HepG2 (cell line): ENCODE results near the gene PDILT. TPM values are rescaled to one million over a fixed set of nuclear protein-coding genes. Genes with fewer than 3 reads are reported as not detected.
"Not testable (repeated sequence)": the region's sequence is repeated elsewhere in the genome, so short reads cannot be mapped to it uniquely, and the experiment has no call there.

ENCODE experiments used
- ATAC-seq: fragments of 200-7000 bp; cut with Tn5 transposase; 3 replicates; pipeline ENCODE4 v1.9.1; 2020; ENCODE audit warnings: mild to moderate bottlenecking, moderate library complexity
- BruUV-seq: library from RNA; stranded (reverse); fragments of 400-500 nt; replicated peaks from 2 replicates; lab custom pipeline; 2021; lab: Mats Ljungman, UMichigan
- CTCF ChIA-PET: fragments of 300-600 bp; formaldehyde crosslinking; extraction: SDS; loops from one replicate; lab custom pipeline; 2021; ENCODE audit warnings: low total read pairs, inconsistent platforms, low intra/inter-chr PET ratio; lab: Yijun Ruan, JAX
- POLR2A ChIA-PET: fragments of 350-600 bp; sonication (Branson Sonifier 250); formaldehyde crosslinking; loops from one replicate; lab custom pipeline; 2020; ENCODE audit warnings: antibody characterized with exemption, inconsistent platforms; lab: Yijun Ruan, JAX
- DNase-seq: peaks from one replicate; pipeline ENCODE4 v3.0.0-alpha.2; 2015; ENCODE audit warnings: low spot score
- FAIRE-seq: peaks from 3 replicates; lab custom pipeline; 2011; peaks lifted over from hg19 to GRCh38; lab: Jason Lieb, UNC
- H2AFZ ChIP-seq: one replicate; pipeline ENCODE4 v1.6.1; 2011; ENCODE audit warnings: low read length, inconsistent platforms
- H3K27ac ChIP-seq: fragments of 300-600 bp; 3 replicates; pipeline ENCODE4 v1.8.0; 2011; ENCODE audit warnings: mixed run types, mild to moderate bottlenecking, mixed read lengths, low read length, inconsistent platforms; ENCODE audit not compliant: insufficient read depth; ENCODE audit errors: extremely low read length
- H3K27me3 ChIP-seq, 2 experiments: fragments of 200-600 bp in 1 of 2; 2 replicates in 1 of 2; 3 replicates in 1 of 2; pipeline versions ENCODE4 v1.6.0 to v1.8.0; 2011; ENCODE audit warnings: low read length in 2 of 2, mild to moderate bottlenecking in 2 of 2, moderate library complexity in 2 of 2, inconsistent platforms in 1 of 2; ENCODE audit not compliant: insufficient read depth in 2 of 2, control insufficient read depth in 1 of 2
- H3K36me3 ChIP-seq, 2 experiments: fragments of 200-600 bp in 1 of 2; replicated peaks in 1 of 2; 2 replicates in 1 of 2; 3 replicates in 1 of 2; pipeline versions ENCODE4 v1.5.1 to v1.8.0; 2011; ENCODE audit warnings: low read length in 2 of 2, inconsistent platforms in 1 of 2; ENCODE audit not compliant: insufficient read depth in 2 of 2, control insufficient read depth in 1 of 2
- H3K4me1 ChIP-seq: 2 replicates; pipeline ENCODE4 v1.5.1; 2012; ENCODE audit warnings: low read length, inconsistent platforms; ENCODE audit not compliant: insufficient read depth
- H3K4me2 ChIP-seq: 2 replicates; pipeline ENCODE4 v1.6.0; 2011; ENCODE audit warnings: low read depth, low read length, inconsistent platforms
- H3K4me3 ChIP-seq, 3 experiments: fragments of 200-600 bp in 1 of 3; sonication (generic), shearing (Covaris generic) in 1 of 3; replicated peaks in 1 of 3; 2 replicates each; pipeline ENCODE4 v1.5.1; 2011 to 2016; ENCODE audit warnings: low read length in 3 of 3, inconsistent platforms in 2 of 3, low read depth in 2 of 3, mild to moderate bottlenecking in 2 of 3, control low read depth in 1 of 3, mixed read lengths in 1 of 3; ENCODE audit not compliant: insufficient read depth in 1 of 3
- H3K79me2 ChIP-seq: one replicate; pipeline ENCODE4 v1.6.1; 2011; ENCODE audit warnings: low read length, inconsistent platforms; ENCODE audit not compliant: insufficient read depth
- H3K9ac ChIP-seq: 2 replicates; pipeline ENCODE4 v1.6.0; 2011; ENCODE audit warnings: mild to moderate bottlenecking, low read depth, low read length, inconsistent platforms; ENCODE audit not compliant: insufficient read depth
- H3K9me3 ChIP-seq: 2 replicates; pipeline ENCODE4 v1.5.1; 2012; ENCODE audit warnings: mild to moderate bottlenecking, low read length
- H4K20me1 ChIP-seq: 2 replicates; pipeline ENCODE4 v1.6.0; 2011; ENCODE audit warnings: inconsistent platforms, mild to moderate bottlenecking, low read length, moderate library complexity; ENCODE audit not compliant: insufficient read depth
- BRCA1 ChIP-seq: sonication (generic); formaldehyde crosslinking; IDR thresholded peaks from 2 replicates; pipeline ENCODE4 v1.4.0; 2020; ENCODE audit warnings: missing genetic modification reagents
- CERS6 ChIP-seq: sonication (generic); formaldehyde crosslinking; IDR thresholded peaks from 2 replicates; pipeline ENCODE4 v1.5.0; 2020; ENCODE audit warnings: missing genetic modification reagents
- CREB3 ChIP-seq: sonication (generic); formaldehyde crosslinking; IDR thresholded peaks from 2 replicates; pipeline ENCODE4 v1.5.0; 2020; ENCODE audit warnings: missing genetic modification reagents
- FOSL1 ChIP-seq: sonication (generic); formaldehyde crosslinking; IDR thresholded peaks from 2 replicates; pipeline ENCODE4 v1.9.0; 2021; ENCODE audit warnings: missing genetic modification reagents, borderline replicate concordance
- FOXK2 ChIP-seq: fragments of 450-650 bp; IDR thresholded peaks from 2 replicates; pipeline ENCODE4 v1.6.1; 2016
- HES4 ChIP-seq: sonication (generic); formaldehyde crosslinking; IDR thresholded peaks from 2 replicates; pipeline ENCODE4 v1.9.0; 2021; ENCODE audit warnings: mild to moderate bottlenecking, missing genetic modification reagents, borderline replicate concordance
- HOXA5 ChIP-seq: sonication (generic); formaldehyde crosslinking; IDR thresholded peaks from 2 replicates; pipeline ENCODE4 v1.4.0; 2020; ENCODE audit warnings: missing genetic modification reagents
- THAP8 ChIP-seq: sonication (generic); formaldehyde crosslinking; IDR thresholded peaks from 2 replicates; pipeline ENCODE4 v1.5.1; 2020; ENCODE audit warnings: missing genetic modification reagents, mild to moderate bottlenecking, borderline replicate concordance
- YEATS4 ChIP-seq: sonication (generic); formaldehyde crosslinking; IDR thresholded peaks from 2 replicates; pipeline ENCODE4 v1.4.0; 2020; ENCODE audit warnings: missing genetic modification reagents, borderline replicate concordance
- ZNF557 ChIP-seq: sonication (generic); formaldehyde crosslinking; IDR thresholded peaks from 2 replicates; pipeline ENCODE4 v1.4.0; 2020; ENCODE audit warnings: missing genetic modification reagents
- WGBS: methylation state at CpG from one replicate; pipeline ENCODE4 v1.1.6; 2017; ENCODE audit warnings: low lambda C conversion rate; 5-methylcytosine and 5-hydroxymethylcytosine counted together
- in situ Hi-C: cut with HindIII; loops from 2 replicates; pipeline ENCODE4 v1.10.0; 2017; ENCODE audit warnings: low pct_unique_long_range_greater_than_20kb; ENCODE audit not compliant: extremely low pct_ligation_motif_present
- intact Hi-C: fragments of 100-400 bp; cut with micrococcal nuclease; formaldehyde crosslinking; loops from one replicate; pipeline ENCODE4 v1.10.0; 2022; ENCODE audit not compliant: unreplicated experiment
- polyA plus RNA-seq, 8 experiments: library from polyadenylated mRNA; depleted of rRNA in 3 of 8; stranded (reverse) in 7 of 8; unstranded in 1 of 8; fragments of >200 nt; fragmentation: Illumina TruSeq in 4 of 8; extraction: Trizol in 4 of 8; gene quantifications; 2 replicates each; pipeline versions ENCODE4 v1.2.1 to v1.2.3, GENCODE V29; 2011 to 2016; ENCODE audit warnings: low read depth in 4 of 8, missing spikeins in 1 of 8, mixed read lengths in 1 of 8; ENCODE audit not compliant: insufficient read depth in 1 of 8
- total RNA-seq, 5 experiments: library from RNA; depleted of rRNA; stranded (reverse); fragments of >200 nt; fragmentation: Illumina TruSeq; extraction: Trizol; gene quantifications; 2 replicates each; pipeline ENCODE4 v1.2.3, GENCODE V29; 2016; ENCODE audit warnings: low read depth in 1 of 5
- TF ChIP-seq, protein P1 (sequence below): sonication (generic); formaldehyde crosslinking; IDR thresholded peaks from 2 replicates; pipeline ENCODE4 v1.8.1; 2023; ENCODE audit warnings: missing genetic modification reagents, inconsistent platforms, borderline replicate concordance

Gene PDILT
- total and polyA plus RNA-seq, 2 of the 13 experiments (the other 11 are each of a cell fraction or from before 2014, with no cell fraction given), result not detected

DNA sequence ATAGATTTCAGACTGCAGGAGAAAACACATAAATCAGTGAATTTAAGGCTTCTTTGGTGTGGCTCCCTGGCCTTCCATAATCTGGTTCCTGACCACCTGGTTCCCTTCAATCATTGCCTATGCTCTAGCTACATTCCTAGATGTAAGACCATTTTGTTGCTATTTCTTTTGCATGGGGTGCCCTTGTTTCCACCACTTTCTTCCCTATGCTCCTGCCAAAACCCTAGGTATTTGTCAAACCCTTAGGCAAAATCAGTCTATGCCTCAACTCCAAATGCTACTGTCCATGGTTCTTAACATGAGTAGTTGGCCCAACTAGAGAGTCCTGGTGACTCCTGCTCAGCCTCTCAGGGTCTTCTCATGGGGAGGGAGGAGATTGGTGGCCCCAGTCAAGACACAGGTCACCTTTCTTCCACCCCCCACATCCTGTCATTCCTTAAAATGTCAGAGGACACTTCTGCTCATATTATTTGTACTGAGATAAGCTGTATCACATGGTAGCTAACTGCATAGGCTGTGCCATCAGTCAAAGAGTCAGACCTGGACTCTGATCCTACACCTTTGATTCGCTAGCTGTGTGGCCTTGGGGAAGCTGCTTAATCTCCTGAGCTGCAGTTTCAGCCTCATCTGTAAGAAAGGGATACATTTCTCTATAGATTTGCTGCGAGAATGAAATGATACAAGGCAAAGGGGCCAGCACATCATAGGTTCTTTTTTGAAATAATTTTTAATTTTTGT lies 19.8 kb upstream of the PDILT start (continued):
- TF ChIP-seq HES4 (CRISPR knock-in tag) (no peak), THAP8 (no peak), FOXK2 (no peak)
- TF ChIP-seq, protein P1, sequence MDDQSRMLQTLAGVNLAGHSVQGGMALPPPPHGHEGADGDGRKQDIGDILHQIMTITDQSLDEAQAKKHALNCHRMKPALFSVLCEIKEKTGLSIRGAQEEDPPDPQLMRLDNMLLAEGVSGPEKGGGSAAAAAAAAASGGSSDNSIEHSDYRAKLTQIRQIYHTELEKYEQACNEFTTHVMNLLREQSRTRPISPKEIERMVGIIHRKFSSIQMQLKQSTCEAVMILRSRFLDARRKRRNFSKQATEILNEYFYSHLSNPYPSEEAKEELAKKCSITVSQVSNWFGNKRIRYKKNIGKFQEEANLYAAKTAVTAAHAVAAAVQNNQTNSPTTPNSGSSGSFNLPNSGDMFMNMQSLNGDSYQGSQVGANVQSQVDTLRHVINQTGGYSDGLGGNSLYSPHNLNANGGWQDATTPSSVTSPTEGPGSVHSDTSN (CRISPR knock-in tag), result no peak

DNA sequence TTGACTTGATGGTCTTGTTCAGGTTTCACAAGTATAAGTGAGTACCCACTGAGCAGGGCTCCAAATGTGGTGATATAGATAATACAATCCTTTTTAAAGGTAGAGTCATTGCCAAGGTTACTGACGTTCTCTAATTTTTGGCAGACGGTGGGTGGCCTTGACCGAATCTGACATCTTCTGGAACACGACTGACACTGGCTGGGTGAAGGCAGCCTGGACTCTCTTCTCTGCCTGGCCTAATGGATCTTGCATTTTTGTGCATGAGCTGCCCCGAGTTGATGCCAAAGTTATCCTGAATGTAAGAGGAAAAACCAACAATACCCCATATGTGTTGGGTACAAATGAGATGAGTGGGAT lies 19.2 kb upstream of the PDILT start:
- WGBS, result 93% methylated on average over 5 of the region's 5 CpGs
- intact Hi-C loops, result loop anchor here (10.0 kb wide), 1 partner anchor 1319 kb away; no protein-coding TSS in a partner anchor
- CTCF ChIA-PET, BruUV-seq, ATAC-seq, H3K4me2 ChIP-seq, H3K9me3 ChIP-seq, H4K20me1 ChIP-seq, H3K4me3 ChIP-seq, H3K36me3 ChIP-seq, H2AFZ ChIP-seq, DNase-seq, in situ Hi-C loops, H3K27me3 ChIP-seq, FAIRE-seq, H3K9ac ChIP-seq, H3K79me2 ChIP-seq: not testable (repeated sequence)
- POLR2A ChIA-PET, result interaction anchor here (1.4 kb wide), 1 partner anchor 175 kb away, joined by 3 read pairs; no protein-coding TSS in a partner anchor
- Histone ChIP-seq H3K4me1 (peaks cover 58% of the 10 kb centered on the region), H3K27ac (peak overlapping the region; percentile 71)
- TF ChIP-seq HOXA5, result peak; percentile 49; the same call in 1 of the 2 replicates
- 0 out of 2 replicates have a peak, but pooled peaks have one; percentile 35 for TF ChIP-seq CREB3 (CRISPR knock-in tag)
- peak; percentile 74; the same call in 1 of the 2 replicates for TF ChIP-seq CERS6 (CRISPR knock-in tag)
- TF ChIP-seq FOSL1 (CRISPR knock-in tag), result 0 out of 2 replicates have a peak, but pooled peaks have one; percentile 17
- 0 out of 2 replicates have a peak, but pooled peaks have one; percentile 13 for TF ChIP-seq BRCA1 (CRISPR knock-in tag)
- 0 out of 2 replicates have a peak, but pooled peaks have one; percentile 7 for TF ChIP-seq ZNF557
- peak; percentile 13; the same call in 1 of the 2 replicates for TF ChIP-seq YEATS4
